Testis (tissue), 3 donors: Measurements from ENCODE around the gene SYTL1. TPM values are rescaled to one million over a fixed set of nuclear protein-coding genes. Genes with fewer than 3 reads are reported as not detected.
A peak's percentile ranks its signal among the peaks of the same experiment; 100 is the strongest.

Source experiments
- DNase-seq: peaks from one replicate; pipeline ENCODE4 v3.0.0-alpha.2; 2019
- H3K27ac ChIP-seq, 2 donors: fragments of 200-600 bp; sonication (generic); one replicate each; pipeline ENCODE4 v1.5.1; 2019
- H3K27me3 ChIP-seq: fragments of 200-600 bp; sonication (generic); one replicate; pipeline ENCODE4 v1.5.1; 2019
- H3K36me3 ChIP-seq: fragments of 200-600 bp; sonication (generic); one replicate; pipeline ENCODE4 v1.5.1; 2017; ENCODE audit warnings: low read depth; ENCODE audit errors: missing control alignments
- H3K4me1 ChIP-seq: fragments of 200-600 bp; sonication (generic); one replicate; pipeline ENCODE4 v1.5.1; 2019
- H3K4me3 ChIP-seq, 2 donors: fragments of 200-600 bp; sonication (generic); one replicate each; pipeline ENCODE4 v1.5.1; 2017 to 2019
- H3K9me3 ChIP-seq: fragments of 200-600 bp; sonication (generic); one replicate; pipeline ENCODE4 v1.5.1; 2017
- CTCF ChIP-seq, 3 experiments: fragments of 450-650 bp in 2 of 3; fragments of 200-600 bp in 1 of 3; sonication (generic) in 1 of 3; IDR thresholded peaks; one replicate each; pipeline ENCODE4 v1.5.1; 2016 to 2019; ENCODE audit warnings: antibody characterized with exemption in 3 of 3, mild to moderate bottlenecking in 2 of 3, moderate library complexity in 1 of 3
- POLR2A ChIP-seq: fragments of 450-650 bp; IDR thresholded peaks from one replicate; pipeline ENCODE4 v1.6.1; 2017; ENCODE audit warnings: antibody characterized with exemption, mild to moderate bottlenecking, moderate library complexity
- WGBS, 2 donors: methylation state at CpG; one replicate each; pipeline ENCODE4 v1.1.5; 2018; 5-methylcytosine and 5-hydroxymethylcytosine counted together
- intact Hi-C: fragments of 100-400 bp; cut with DNase I; formaldehyde crosslinking; loops from one replicate; pipeline ENCODE4 v1.15.1; 2023; ENCODE audit warnings: low total_unique reads
- polyA plus RNA-seq: library from polyadenylated mRNA; stranded (reverse); fragments of 350-450 nt; fragmentation: Illumina TruSeq; extraction: RNeasy Lipid Tissue Mini Kit (QIAGEN cat#74804); gene quantifications from one replicate; pipeline ENCODE4 v1.2.3, GENCODE V29; 2014; ENCODE audit warnings: low read depth, low replicate concordance; ENCODE audit not compliant: insufficient read depth
- total RNA-seq, 2 donors: library from RNA; depleted of rRNA; stranded (reverse); fragments of >200 nt; gene quantifications; one replicate each; pipeline ENCODE4 v1.2.3, GENCODE V29; 2016

The SYTL1 gene
- total and polyA plus RNA-seq, 3 donors from 2014 or later, result 2.3 to 6.0 (median 5.4) TPM

- no peaks in the 10 kb centered on the region for H3K27me3 ChIP-seq
- H3K27ac ChIP-seq, result peak overlapping the region; percentile 92 to 98
- H3K4me1 ChIP-seq, result peaks cover 20% of the 10 kb centered on the region
- peak overlapping the region; percentile 68 to 74 for H3K4me3 ChIP-seq
- TF ChIP-seq CTCF (IDR thresholded peaks at IDR 0.05) (no peak), POLR2A (no peak)
- no peaks in the 10 kb centered on the region for H3K36me3 ChIP-seq
- no peaks in the 10 kb centered on the region for H3K9me3 ChIP-seq
- 23 to 27% methylated on average over 8 of the region's 8 CpGs for WGBS, 2 donors
- intact Hi-C loops, result no loop called here
- DNase-seq, result no peak
Observed at GRCh38 chr1:27367160-27367650, 25.4 kb downstream of the SYTL1 start.

- WGBS, 2 donors, result 83 to 87% methylated on average over 12 to 13 of the region's 13 CpGs
- Histone ChIP-seq H3K4me1 (peaks cover 20% of the 10 kb centered on the region), H3K27ac (no peak overlapping the region), H3K36me3 (no peaks in the 10 kb centered on the region), H3K4me3 (no peak overlapping the region), H3K27me3 (no peaks in the 10 kb centered on the region), H3K9me3 (no peaks in the 10 kb centered on the region)
- TF ChIP-seq CTCF (IDR thresholded peaks at IDR 0.05), result peak in 2 of 3 experiments; percentile 7 to 8
- TF ChIP-seq POLR2A, result no peak
- intact Hi-C loops, result no loop called here
- DNase-seq, result no peak
Observed at GRCh38 chr1:27368869-27369582, 27.2 kb downstream of the SYTL1 start.

- H3K4me3 ChIP-seq, result no peak overlapping the region
- intact Hi-C loops, result no loop called here
- no peak for TF ChIP-seq POLR2A
- TF ChIP-seq CTCF (IDR thresholded peaks at IDR 0.05), result no peak
- DNase-seq, result peak; percentile 61
- H3K36me3 ChIP-seq, result no peaks in the 10 kb centered on the region
- H3K27me3 ChIP-seq, result no peaks in the 10 kb centered on the region
- H3K4me1 ChIP-seq, result peaks cover 8% of the 10 kb centered on the region
- no peak overlapping the region for H3K27ac ChIP-seq
- H3K9me3 ChIP-seq, result no peaks in the 10 kb centered on the region
- 78 to 86% methylated on average over 19 of the region's 19 CpGs for WGBS, 2 donors
Observed at GRCh38 chr1:27372022-27372807, 30.4 kb downstream of the SYTL1 start.

GRCh38 chr1:27372808-27373690 is 31.2 kb downstream of the SYTL1 start:
- no peak overlapping the region for H3K27ac ChIP-seq
- H3K4me3 ChIP-seq, result no peak overlapping the region
- DNase-seq, result no peak
- H3K27me3 ChIP-seq, result no peaks in the 10 kb centered on the region
- intact Hi-C loops, result no loop called here
- TF ChIP-seq CTCF (IDR thresholded peaks at IDR 0.05) (no peak), POLR2A (no peak)
- H3K36me3 ChIP-seq, result no peaks in the 10 kb centered on the region
- no peaks in the 10 kb centered on the region for H3K9me3 ChIP-seq
- 88 to 90% methylated on average over 8 to 11 of the region's 11 CpGs for whole genome bisulfite sequencing, 2 donors
- no peaks in the 10 kb centered on the region for H3K4me1 ChIP-seq
